Suprapubic skin (tissue), 4 donors: ENCODE data around the gene MYO15A. TPM values are rescaled to one million over a fixed set of nuclear protein-coding genes. Genes with fewer than 3 reads are reported as not detected.

Experiments
- DNase-seq, 2 donors: peaks; one replicate each; pipeline ENCODE4 v3.0.0-alpha.2; 2019; ENCODE audit warnings: low spot score in 2 of 2
- H3K27ac ChIP-seq: fragments of 200-600 bp; sonication (generic); one replicate; pipeline ENCODE4 v1.5.1; 2019
- H3K27me3 ChIP-seq: fragments of 200-600 bp; sonication (generic); one replicate; pipeline ENCODE4 v1.5.1; 2019
- H3K36me3 ChIP-seq: fragments of 200-600 bp; sonication (generic); one replicate; pipeline ENCODE4 v1.5.1; 2019
- H3K4me1 ChIP-seq: fragments of 200-600 bp; sonication (generic); one replicate; pipeline ENCODE4 v1.5.1; 2019
- H3K4me3 ChIP-seq: fragments of 200-600 bp; sonication (generic); one replicate; pipeline ENCODE4 v1.5.1; 2019; ENCODE audit warnings: mild to moderate bottlenecking
- H3K9me3 ChIP-seq: fragments of 200-600 bp; sonication (generic); one replicate; pipeline ENCODE4 v1.5.1; 2019
- CTCF ChIP-seq, 2 donors: fragments of 200-600 bp in 1 of 2; fragments of 450-650 bp in 1 of 2; sonication (generic) in 1 of 2; IDR thresholded peaks; one replicate each; pipeline ENCODE4 v1.5.1; 2016 to 2019; ENCODE audit warnings: antibody characterized with exemption in 2 of 2, mild to moderate bottlenecking in 1 of 2, moderate library complexity in 1 of 2
- EP300 ChIP-seq: sonication (generic); formaldehyde crosslinking; IDR thresholded peaks from one replicate; pipeline ENCODE4 v1.6.1; 2017; ENCODE audit warnings: antibody characterized with exemption
- POLR2A ChIP-seq, 2 donors: fragments of 450-650 bp; IDR thresholded peaks; one replicate each; pipeline ENCODE4 v1.6.1; 2017; ENCODE audit warnings: antibody characterized with exemption in 2 of 2, mild to moderate bottlenecking in 2 of 2, moderate library complexity in 2 of 2
- POLR2AphosphoS5 ChIP-seq, 3 donors: sonication (generic); formaldehyde crosslinking; IDR thresholded peaks; one replicate each; pipeline ENCODE4 v1.6.1; 2017; ENCODE audit warnings: antibody characterized with exemption in 3 of 3
- WGBS: methylation state at CpG from one replicate; pipeline ENCODE4 v1.1.5; 2018; 5-methylcytosine and 5-hydroxymethylcytosine counted together
- total RNA-seq, 4 donors: library from RNA; depleted of rRNA; stranded (reverse); fragments of >200 nt; gene quantifications; one replicate each; pipeline ENCODE4 v1.1.0, GENCODE V29; 2016

The MYO15A gene
- total RNA-seq, 4 donors from 2014 or later: 0.23 to 0.49 (median 0.41) TPM

- no peaks in the 10 kb centered on the region for H3K27me3 ChIP-seq
- no peaks in the 10 kb centered on the region for H3K9me3 ChIP-seq
- TF ChIP-seq EP300: no peak
- no peak for TF ChIP-seq CTCF (IDR thresholded peaks at IDR 0.05)
- TF ChIP-seq POLR2A (IDR thresholded peaks at IDR 0.05): no peak
- no peak for TF ChIP-seq POLR2AphosphoS5 (IDR thresholded peaks at IDR 0.05)
- H3K27ac ChIP-seq: no peak overlapping the region
- H3K4me1 ChIP-seq: no peaks in the 10 kb centered on the region
- H3K36me3 ChIP-seq: no peaks in the 10 kb centered on the region
- 91% methylated on average over 4 of the region's 5 CpGs for WGBS
- H3K4me3 ChIP-seq: no peak overlapping the region
- DNase-seq: no peak
Measured at GRCh38 chr17:18116078-18116477, 7.5 kb downstream of the MYO15A start.

- no peaks in the 10 kb centered on the region for H3K4me1 ChIP-seq
Measured at GRCh38 chr17:18117533-18117932, 9.0 kb downstream of the MYO15A start.

GRCh38 chr17:18117982-18118975 lies 9.7 kb downstream of the MYO15A start:
- no peak overlapping the region for H3K4me3 ChIP-seq
- H3K36me3 ChIP-seq: no peaks in the 10 kb centered on the region
- WGBS: 88% methylated on average over 32 of the region's 33 CpGs
- DNase-seq: no peak
- no peaks in the 10 kb centered on the region for H3K9me3 ChIP-seq
- H3K4me1 ChIP-seq: no peaks in the 10 kb centered on the region
- TF ChIP-seq POLR2AphosphoS5 (IDR thresholded peaks at IDR 0.05) (no peak), POLR2A (IDR thresholded peaks at IDR 0.05) (no peak), EP300 (no peak)
- no peaks in the 10 kb centered on the region for H3K27me3 ChIP-seq
- H3K27ac ChIP-seq: no peak overlapping the region

More at GRCh38 chr17:18117533-18117932, 9.0 kb downstream of the MYO15A start:
- WGBS: 100% methylated on average over 1 of the region's 1 CpG
- no peak overlapping the region for H3K27ac ChIP-seq
- no peaks in the 10 kb centered on the region for H3K36me3 ChIP-seq
- H3K9me3 ChIP-seq: no peaks in the 10 kb centered on the region
- TF ChIP-seq POLR2A (IDR thresholded peaks at IDR 0.05): no peak
- no peak for TF ChIP-seq POLR2AphosphoS5 (IDR thresholded peaks at IDR 0.05)
- no peak for TF ChIP-seq EP300
- TF ChIP-seq CTCF (IDR thresholded peaks at IDR 0.05): no peak
- H3K27me3 ChIP-seq: no peaks in the 10 kb centered on the region
- no peak for DNase-seq
- H3K4me3 ChIP-seq: no peak overlapping the region

- Histone ChIP-seq H3K9me3 (no peaks in the 10 kb centered on the region), H3K4me3 (no peak overlapping the region), H3K27me3 (no peaks in the 10 kb centered on the region), H3K27ac (no peak overlapping the region), H3K4me1 (no peaks in the 10 kb centered on the region), H3K36me3 (no peaks in the 10 kb centered on the region)
- DNase-seq: no peak
- 93% methylated on average over 43 of the region's 57 CpGs for WGBS
- TF ChIP-seq POLR2A (IDR thresholded peaks at IDR 0.05): no peak
- no peak for TF ChIP-seq POLR2AphosphoS5 (IDR thresholded peaks at IDR 0.05)
- TF ChIP-seq CTCF (IDR thresholded peaks at IDR 0.05): no peak
- no peak for TF ChIP-seq EP300
Measured at GRCh38 chr17:18119166-18119745, 10.7 kb downstream of the MYO15A start.

GRCh38 chr17:18119938-18120337 lies 11.4 kb downstream of the MYO15A start:
- H3K9me3 ChIP-seq: no peaks in the 10 kb centered on the region
- 96% methylated on average over 23 of the region's 30 CpGs for WGBS
- no peaks in the 10 kb centered on the region for H3K4me1 ChIP-seq
- H3K27me3 ChIP-seq: no peaks in the 10 kb centered on the region
- H3K4me3 ChIP-seq: no peak overlapping the region
- TF ChIP-seq CTCF (IDR thresholded peaks at IDR 0.05): no peak
- no peak for TF ChIP-seq POLR2AphosphoS5 (IDR thresholded peaks at IDR 0.05)
- TF ChIP-seq POLR2A (IDR thresholded peaks at IDR 0.05): no peak
- no peak for TF ChIP-seq EP300
- H3K36me3 ChIP-seq: no peaks in the 10 kb centered on the region
- no peak overlapping the region for H3K27ac ChIP-seq
- DNase-seq: no peak
